SJCRH30 (cell line): ENCODE data around the gene P2RY4. TPM values are rescaled to one million over a fixed set of nuclear protein-coding genes. Genes with fewer than 3 reads are reported as not detected.
"Not testable (repeated sequence)": the region's sequence is repeated elsewhere in the genome, so short reads cannot be mapped to it uniquely, and the experiment has no call there.

ENCODE experiments used
- DNase-seq, 2 experiments: peaks; one replicate each; pipeline ENCODE4 v3.0.0-alpha.2; 2015 to 2020
- H3K27ac ChIP-seq: fragments of 250-450 bp; sonication (Bioruptor Pico); 2 replicates; pipeline ENCODE4 v1.5.1; 2020; ENCODE audit warnings: mild to moderate bottlenecking, moderate library complexity
- H3K27me3 ChIP-seq: fragments of 250-450 bp; sonication (Bioruptor Pico); 2 replicates; pipeline ENCODE4 v1.5.1; 2020; ENCODE audit warnings: mild to moderate bottlenecking, moderate library complexity
- H3K36me3 ChIP-seq: fragments of 250-450 bp; sonication (Bioruptor Pico); 2 replicates; pipeline ENCODE4 v1.5.1; 2020; ENCODE audit warnings: mild to moderate bottlenecking, moderate library complexity
- H3K4me1 ChIP-seq: fragments of 250-450 bp; sonication (Bioruptor Pico); 2 replicates; pipeline ENCODE4 v1.5.1; 2020; ENCODE audit warnings: mild to moderate bottlenecking, moderate library complexity
- H3K4me3 ChIP-seq: fragments of 250-450 bp; sonication (Bioruptor Pico); 2 replicates; pipeline ENCODE4 v1.5.1; 2020; ENCODE audit warnings: mild to moderate bottlenecking, moderate library complexity
- H3K9me3 ChIP-seq: fragments of 250-450 bp; sonication (Bioruptor Pico); replicated peaks from 2 replicates; pipeline ENCODE4 v1.5.1; 2020; ENCODE audit warnings: mild to moderate bottlenecking, moderate library complexity
- total RNA-seq: library from RNA; depleted of rRNA; stranded (reverse); fragments of >200 nt; shearing (Covaris generic); gene quantifications from 2 replicates; pipeline ENCODE4 v1.2.3, GENCODE V29; 2014; rRNA removed

Gene P2RY4
- total RNA-seq, 1 experiment from 2014 or later = 0.22 TPM

DNA sequence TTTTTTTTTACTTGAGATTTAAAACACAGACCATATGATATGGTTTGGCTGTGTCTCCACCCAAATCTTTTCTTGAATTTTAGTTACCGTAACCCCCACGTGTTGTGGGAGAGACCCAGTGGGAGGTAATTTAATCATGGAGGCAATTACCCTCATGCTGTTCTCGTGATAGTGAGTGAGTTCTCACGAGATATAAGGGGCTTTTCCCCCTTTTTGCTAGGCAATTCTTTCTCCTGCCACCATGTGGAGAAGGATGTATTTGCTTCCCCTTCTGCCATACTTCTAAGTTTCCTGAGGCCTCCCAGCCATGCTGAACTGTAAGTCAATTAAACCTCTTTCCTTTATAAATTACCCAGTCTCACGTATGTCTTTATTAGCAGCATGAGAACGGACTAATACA lies 50.4 kb downstream of the P2RY4 start:
- DNase-seq, H3K27me3 ChIP-seq: not testable (repeated sequence)

DNA sequence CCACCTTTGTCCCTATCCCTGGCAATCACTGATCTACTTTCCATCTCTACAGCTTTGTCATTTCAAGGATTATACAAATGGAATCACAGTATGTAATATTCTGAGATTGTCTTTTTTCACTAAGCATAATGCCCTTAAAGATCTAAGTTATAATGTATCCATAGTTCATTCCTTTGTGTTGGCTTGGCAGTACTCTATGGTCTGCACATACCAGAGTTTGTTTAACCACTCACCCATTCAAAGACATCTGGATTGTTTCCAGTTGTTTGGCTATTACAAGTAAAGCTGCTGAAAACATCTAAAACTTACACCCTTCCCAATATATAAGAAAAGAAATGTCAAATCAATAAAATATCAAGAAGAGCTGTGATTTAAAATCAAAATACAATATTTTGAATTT lies 51.5 kb downstream of the P2RY4 start:
- DNase-seq = no peak
- no peak overlapping the region for H3K27ac ChIP-seq
- H3K9me3 ChIP-seq = no peaks in the 10 kb centered on the region
- H3K27me3 ChIP-seq = no peaks in the 10 kb centered on the region
- no peak overlapping the region for H3K4me3 ChIP-seq
- no peaks in the 10 kb centered on the region for H3K36me3 ChIP-seq
- no peaks in the 10 kb centered on the region for H3K4me1 ChIP-seq

More for the DNA sequence above, 50.4 kb downstream of the P2RY4 start:
- H3K27ac ChIP-seq, H3K4me1 ChIP-seq, H3K36me3 ChIP-seq, H3K4me3 ChIP-seq, H3K9me3 ChIP-seq: not testable (repeated sequence)

Other genes with a start within 250 kb of the P2RY4 start
- gene AWAT2, start 210.3 kb downstream of the P2RY4 start, total RNA-seq = not detected in 2 replicates
- not detected in 2 replicates for gene OTUD6A, start 197.7 kb downstream of the P2RY4 start, total RNA-seq
- 62.1 and 66.4 TPM in 2 replicates for gene IGBP1, start 126.8 kb downstream of the P2RY4 start, total RNA-seq
- gene DGAT2L6, start 82.7 kb downstream of the P2RY4 start, total RNA-seq = not detected in 2 replicates
- not detected in 2 replicates for gene AWAT1, start 25.5 kb downstream of the P2RY4 start, total RNA-seq
- gene ARR3, start 8.1 kb upstream of the P2RY4 start, total RNA-seq = not detected in 2 replicates
- not detected in 2 replicates for gene RAB41, start 22.0 kb upstream of the P2RY4 start, total RNA-seq
- 86.5 and 91.6 TPM in 2 replicates for gene PDZD11, start 29.7 kb upstream of the P2RY4 start, total RNA-seq
- 60.9 and 63.1 TPM in 2 replicates for gene KIF4A, start 29.9 kb upstream of the P2RY4 start, total RNA-seq
- gene GDPD2, start 163.1 kb upstream of the P2RY4 start, total RNA-seq = 0.08 TPM in 1 of 2 replicates, not detected in the other
- 50.1 and 67.5 TPM in 2 replicates for gene DLG3, start 184.6 kb upstream of the P2RY4 start, total RNA-seq